ELF-1 (cell line): ENCODE data around the gene NUDT19.
"Not testable (repeated sequence)": the region's sequence is repeated elsewhere in the genome, so short reads cannot be mapped to it uniquely, and the experiment has no call there.

Experiments used
- DNase-seq: peaks from one replicate; pipeline ENCODE4 v3.0.0-alpha.2; 2016; ENCODE audit warnings: low read depth, low spot score

The NUDT19 gene

DNA sequence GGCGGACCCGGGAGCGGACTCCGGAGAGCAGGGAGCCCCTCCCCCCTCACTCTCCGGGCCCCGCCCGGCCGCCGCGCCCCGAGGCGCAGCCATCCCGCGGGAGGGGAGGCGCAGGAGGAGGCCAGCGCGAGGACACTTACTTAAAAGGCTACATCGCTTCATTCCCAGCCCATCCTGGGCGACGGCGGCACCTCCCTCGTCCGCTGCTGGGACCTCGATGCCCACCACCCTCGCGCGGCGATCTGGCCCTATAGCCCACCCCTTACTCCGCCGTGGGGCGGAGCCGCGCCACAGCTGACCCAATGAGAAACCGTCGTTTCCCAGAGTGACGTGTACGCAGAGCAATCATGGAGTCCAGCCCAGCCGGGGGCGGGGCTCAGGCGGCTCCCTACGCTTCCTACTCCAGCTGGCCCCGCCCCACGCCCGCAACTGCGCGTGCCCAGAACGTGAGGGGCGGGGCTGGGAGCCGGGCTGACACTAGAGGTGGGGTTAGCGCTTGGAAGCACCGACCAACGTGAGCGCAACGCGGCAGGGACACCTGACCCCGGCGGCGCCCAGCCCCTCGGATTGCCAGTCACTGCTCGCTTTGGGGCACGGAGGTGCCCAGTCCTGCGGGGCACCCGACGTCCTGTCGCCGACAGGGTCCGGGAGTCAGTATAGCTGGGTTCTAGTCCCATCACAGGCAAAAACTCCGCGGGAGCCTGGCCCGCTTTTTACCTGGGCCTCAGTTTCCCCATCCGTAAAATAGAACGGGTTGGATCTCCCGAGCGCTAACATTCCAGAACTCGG, 16.5 kb upstream of the NUDT19 start, which contains the start of gene ANKRD27:
Gene ANKRD27, minus strand, starts transcription at position 250 of the 789 bp plus-strand sequence. CDS start 16,165 bp downstream, outside the sequence.
- DNase-seq = peak; percentile 99

DNA sequence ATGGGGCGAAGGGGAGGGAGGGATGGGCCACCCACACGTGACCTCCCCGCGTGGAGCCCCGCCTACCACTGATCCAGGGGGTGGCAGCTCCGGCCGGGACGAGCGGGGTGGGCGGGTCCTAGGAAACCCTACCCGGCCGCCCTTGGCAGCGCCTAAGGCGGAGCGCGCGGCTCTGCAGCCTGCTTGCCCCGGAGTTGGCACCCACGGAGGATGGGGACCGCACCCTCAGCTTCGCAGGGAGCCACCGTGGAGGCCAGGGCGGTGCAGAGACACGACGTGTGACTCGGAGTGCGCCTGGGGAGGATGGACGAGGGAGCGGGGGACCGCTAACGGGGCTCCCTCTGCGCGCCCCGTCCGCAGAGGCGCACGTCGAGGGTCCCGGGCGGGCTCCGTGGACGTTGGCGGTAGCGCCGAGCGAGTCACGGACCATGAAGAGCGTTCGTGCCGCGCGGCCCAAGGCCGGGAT, 15.9 kb upstream of the NUDT19 start, which contains the start of gene RGS9BP:
Gene RGS9BP, plus strand, starts transcription at position 129 of the 466 bp plus-strand sequence. CDS start 416 bp downstream, outside the sequence.
- no peak for DNase-seq

DNA sequence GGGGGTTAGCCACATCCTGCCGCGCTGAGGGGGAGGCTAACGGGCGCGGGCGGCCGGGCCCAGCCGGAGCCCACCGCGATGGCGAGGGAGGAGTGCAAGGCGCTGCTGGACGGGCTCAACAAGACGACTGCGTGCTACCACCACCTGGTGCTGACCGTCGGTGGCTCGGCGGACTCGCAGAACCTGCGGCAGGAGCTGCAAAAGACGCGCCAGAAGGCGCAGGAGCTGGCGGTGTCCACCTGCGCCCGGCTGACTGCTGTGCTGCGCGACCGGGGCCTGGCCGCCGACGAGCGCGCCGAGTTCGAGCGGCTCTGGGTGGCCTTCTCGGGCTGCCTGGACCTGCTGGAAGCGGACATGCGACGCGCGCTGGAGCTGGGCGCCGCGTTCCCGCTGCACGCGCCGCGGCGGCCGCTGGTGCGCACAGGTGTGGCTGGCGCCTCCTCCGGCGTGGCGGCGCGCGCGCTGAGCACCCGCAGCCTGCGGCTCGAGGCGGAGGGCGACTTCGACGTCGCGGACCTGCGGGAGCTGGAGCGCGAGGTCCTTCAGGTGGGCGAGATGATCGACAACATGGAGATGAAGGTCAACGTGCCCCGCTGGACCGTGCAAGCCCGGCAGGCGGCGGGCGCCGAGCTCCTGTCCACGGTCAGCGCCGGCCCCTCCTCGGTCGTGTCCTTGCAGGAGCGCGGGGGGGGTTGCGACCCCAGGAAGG, 15.3 kb upstream of the NUDT19 start:
- peak; percentile 61 for DNase-seq

- no peak for DNase-seq
Measured at GRCh38 chr19:32676895-32677359, 14.7 kb upstream of the NUDT19 start.

GRCh38 chr19:32677657-32678056, 14.0 kb upstream of the NUDT19 start:
- peak; percentile 86 for DNase-seq

- no peak for DNase-seq
Measured at GRCh38 chr19:32680986-32681385, 10.6 kb upstream of the NUDT19 start.

DNA sequence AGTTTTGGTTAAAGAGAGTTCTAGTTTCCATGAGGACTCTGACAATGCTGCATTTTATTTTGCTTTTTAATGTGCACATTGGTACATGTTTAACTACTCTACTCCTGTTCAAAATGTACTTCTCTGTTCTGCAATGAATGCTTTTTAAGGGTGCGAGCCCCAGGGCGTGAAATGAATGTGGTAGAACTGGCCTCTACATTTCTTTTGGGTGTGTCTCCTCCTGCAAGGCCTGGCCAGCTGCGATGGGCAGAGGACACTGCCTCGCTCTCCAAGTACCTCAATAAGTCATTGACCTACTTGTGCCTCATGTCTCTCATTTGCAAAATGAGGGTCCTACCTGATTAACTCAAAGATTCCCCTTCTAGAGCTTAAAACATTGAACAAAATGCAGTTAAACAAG, 9.3 kb upstream of the NUDT19 start:
- DNase-seq = peak; percentile 37

GRCh38 chr19:32686847-32687475, 4.7 kb upstream of the NUDT19 start:
- no peak for DNase-seq

GRCh38 chr19:32687681-32688080, 3.9 kb upstream of the NUDT19 start:
- DNase-seq = no peak

- no peak for DNase-seq
Measured at GRCh38 chr19:32688311-32688710, 3.3 kb upstream of the NUDT19 start.

DNA sequence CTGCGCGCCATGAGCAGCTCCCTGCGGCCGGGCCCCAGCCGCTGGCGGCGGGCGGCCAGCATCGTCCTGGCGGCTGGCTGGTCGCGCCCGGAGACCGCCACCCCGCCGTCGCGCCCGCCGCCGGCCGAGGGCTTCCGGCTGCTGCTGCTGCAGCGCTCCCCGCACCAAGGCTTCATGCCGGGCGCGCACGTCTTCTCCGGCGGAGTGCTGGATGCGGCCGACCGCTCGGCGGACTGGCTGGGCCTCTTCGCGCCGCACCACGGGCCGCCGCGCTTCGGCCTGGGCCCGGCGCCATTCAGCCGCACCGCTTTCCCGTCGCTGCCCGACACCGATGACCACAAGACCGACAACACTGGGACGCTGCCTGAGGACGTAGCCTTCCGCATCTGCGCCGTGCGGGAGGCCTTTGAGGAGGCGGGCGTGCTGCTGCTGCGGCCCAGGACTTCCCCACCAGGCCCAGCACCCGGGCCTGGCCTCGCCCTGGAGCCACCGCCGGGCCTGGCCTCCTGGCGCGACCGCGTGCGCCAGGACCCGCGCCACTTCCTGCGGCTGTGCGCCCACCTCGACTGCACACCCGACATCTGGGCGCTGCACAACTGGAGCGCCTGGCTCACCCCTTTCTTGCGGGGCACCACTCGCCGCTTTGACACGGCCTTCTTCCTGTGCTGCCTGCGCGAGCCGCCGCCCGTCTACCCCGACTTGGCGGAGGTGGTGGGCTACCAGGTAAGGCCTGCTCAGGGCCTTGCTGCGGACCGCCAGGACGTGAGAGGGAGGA, 518 bp downstream of the NUDT19 start:
- DNase-seq = peak; percentile 72

DNA sequence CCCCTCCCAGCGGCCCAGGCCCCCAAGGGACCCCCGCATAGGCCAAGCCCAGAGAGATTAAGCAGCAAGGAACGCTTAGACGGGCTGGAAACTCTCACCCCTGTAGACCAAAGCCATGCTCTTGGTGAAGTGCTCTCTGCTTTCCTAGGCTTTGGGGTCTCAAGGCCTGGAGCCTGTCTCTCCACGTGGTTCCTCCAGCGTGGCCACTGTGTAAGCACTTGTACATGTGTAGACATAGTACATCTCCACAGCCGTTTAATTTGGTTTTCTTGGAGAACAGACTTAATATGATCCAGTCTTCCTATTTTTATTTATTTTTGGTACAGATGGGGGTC, 1.1 kb downstream of the NUDT19 start:
- DNase-seq = no peak

- not testable (repeated sequence) for DNase-seq
Measured at GRCh38 chr19:32693151-32694108, 1.8 kb downstream of the NUDT19 start.

DNA sequence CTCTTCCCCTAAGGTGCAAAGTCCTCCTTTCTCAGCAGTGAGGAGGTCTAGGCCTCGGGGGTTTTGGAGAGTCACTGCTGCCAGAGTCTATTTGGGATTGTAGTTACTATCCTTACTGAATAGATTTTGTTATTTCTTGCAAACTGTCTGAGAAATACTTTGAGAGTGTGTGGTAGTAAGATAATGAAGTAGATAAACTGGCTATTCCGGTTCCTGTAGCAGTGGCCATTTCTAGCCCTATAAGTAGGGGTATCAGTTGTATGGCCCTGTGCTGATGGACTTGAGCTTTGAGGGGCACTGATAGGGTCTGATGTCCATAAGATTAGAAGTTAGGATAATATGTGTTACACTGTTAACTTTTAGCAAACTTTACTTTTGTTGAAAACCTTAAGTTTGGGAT, 2.7 kb downstream of the NUDT19 start:
- DNase-seq = not testable (repeated sequence)

- not testable (repeated sequence) for DNase-seq
Measured at GRCh38 chr19:32694851-32695250, 3.2 kb downstream of the NUDT19 start.

DNA sequence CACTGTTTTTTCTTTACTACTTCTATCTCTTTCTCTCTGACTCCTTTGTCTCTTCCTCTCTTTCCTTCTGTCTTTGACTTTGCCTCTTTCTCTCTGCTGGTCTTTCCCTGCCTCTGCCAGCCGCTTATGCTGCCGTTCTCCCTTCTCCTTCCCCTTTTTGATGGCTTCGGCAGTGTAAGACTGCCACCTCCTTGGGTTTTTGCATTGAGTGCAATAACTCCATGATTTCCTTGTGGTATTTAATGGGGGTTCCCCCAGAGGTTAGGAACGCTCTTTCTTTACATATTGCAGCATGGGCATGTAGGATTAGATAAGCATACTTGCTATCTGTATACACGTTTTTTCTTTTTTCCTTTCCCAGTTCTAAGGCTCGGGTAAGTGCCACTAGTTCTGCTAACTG, 3.9 kb downstream of the NUDT19 start:
- not testable (repeated sequence) for DNase-seq

- not testable (repeated sequence) for DNase-seq
Measured at GRCh38 chr19:32696771-32697170, 5.2 kb downstream of the NUDT19 start.

- not testable (repeated sequence) for DNase-seq
Measured at GRCh38 chr19:32700129-32700528, 8.5 kb downstream of the NUDT19 start.

DNA sequence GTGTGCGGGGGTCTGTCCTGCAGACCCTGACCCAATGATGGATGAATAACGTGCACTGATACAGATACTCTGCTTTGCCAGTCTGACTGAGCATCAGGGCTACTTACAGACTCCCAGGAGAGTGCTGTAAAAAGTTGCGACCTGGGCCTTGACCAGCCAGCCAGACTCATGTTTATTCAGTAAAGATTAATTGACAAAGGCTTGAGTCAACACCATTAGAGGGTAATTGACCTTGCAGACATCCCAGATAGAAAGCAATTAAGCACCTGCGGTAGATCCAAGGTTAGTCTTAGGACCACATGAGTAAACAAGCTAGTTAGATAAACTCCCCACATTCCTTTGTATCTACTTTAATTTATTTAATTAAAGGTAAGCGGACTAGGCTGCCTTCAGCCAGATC, 10.4 kb downstream of the NUDT19 start:
- DNase-seq = no peak

DNA sequence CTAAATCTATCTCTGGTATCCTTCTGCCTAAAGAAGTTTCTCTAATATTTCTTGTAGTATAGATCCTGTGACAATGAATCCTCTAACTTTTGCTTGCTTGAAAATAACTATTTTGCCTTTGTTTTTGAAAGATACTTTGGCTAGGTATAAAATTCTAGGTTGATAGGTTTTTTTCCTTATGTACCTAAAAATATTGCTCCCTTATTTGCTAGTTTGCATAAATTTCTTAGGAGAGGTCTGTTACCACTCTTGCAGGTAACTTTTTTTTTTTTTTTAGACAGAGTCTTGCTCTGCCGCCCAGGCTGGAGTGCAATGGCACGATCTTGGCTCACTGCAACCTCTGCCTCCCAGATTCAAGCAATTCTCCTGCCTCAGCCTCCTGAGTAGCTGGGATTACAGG, 12.4 kb downstream of the NUDT19 start:
- not testable (repeated sequence) for DNase-seq
